Activated T-cell treated with anti-CD3 and anti-CD28 coated beads for 24 hours (primary cell): ENCODE results near the gene RAB11A.
"Not testable (repeated sequence)": the region's sequence is repeated elsewhere in the genome, so short reads cannot be mapped to it uniquely, and the experiment has no call there.

ENCODE experiments used
- DNase-seq: peaks from one replicate; pipeline ENCODE4 v3.0.0-alpha.2; 2020; ENCODE audit warnings: low read depth

RAB11A gene

GRCh38 chr15:65845826-65846519, 23.3 kb upstream of the RAB11A start:
- DNase-seq: no peak

DNA sequence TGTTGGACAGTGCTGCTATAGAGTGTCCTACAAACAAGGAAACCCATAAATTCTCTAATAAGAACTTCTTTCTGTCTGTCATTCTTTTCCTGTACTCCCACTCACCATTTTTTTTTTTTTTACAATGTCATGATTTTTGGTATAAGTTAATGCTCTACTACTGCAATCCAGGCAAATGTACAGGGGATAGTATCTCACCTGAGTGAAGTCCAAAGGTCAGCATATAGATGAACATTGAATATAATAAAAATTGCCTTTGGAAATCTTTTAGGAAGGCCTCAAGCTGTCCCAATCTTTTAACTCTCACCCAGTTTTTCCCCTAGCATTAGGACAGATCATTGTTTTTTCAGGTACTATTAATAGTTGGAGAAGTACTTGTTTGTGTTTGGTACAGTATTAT, 21.3 kb upstream of the RAB11A start:
- DNase-seq: no peak

DNA sequence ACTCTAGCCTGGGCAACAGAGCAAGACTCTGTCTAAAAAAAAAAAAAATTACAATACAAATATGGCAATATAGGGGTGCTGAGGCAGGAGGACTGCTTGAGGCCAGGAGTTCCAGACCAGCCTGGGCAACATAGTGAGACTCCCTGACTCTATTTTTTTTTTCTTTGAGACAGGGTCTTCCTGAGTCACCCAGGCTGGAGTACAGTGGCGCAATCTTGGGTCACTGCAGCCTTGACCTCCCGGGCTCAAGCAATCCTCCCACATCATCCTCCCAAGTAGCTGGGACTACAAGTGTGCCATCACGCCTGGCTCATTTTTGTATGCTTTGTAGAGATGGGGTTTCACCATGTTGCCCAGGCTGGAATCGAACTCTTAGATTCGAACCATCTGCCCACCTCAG, 17.3 kb upstream of the RAB11A start:
- DNase-seq: no peak

DNA sequence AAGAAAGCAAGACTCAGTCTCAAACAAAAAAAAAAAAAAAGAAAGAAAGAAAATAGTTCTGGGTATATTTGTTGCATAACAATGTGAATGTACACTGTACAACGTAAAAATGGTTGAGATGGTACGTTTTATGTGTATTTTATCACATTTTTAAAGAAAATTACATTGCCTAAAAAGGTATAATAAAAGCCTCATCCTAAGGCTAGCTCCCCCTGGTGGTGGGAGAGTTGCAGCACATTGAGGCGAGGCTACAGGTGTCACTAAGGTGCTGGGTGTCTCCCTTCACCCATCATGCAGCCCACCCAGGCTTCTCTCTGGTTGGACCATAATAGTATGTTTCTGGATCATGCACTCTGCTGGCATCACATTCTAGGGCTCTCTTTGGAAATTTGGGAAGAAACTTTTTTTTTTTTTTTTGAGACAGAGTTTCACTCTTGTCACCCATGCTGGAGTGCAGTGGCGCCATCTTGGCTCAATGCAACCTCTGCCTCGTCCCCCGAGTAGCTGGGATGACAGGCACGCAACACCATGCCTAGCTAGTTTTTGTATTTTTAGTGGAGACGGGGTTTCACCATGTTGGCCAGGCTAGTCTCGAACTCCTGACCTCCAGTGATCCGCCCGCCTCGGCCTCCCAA, 12.4 kb upstream of the RAB11A start:
- DNase-seq: peak; percentile 72

DNA sequence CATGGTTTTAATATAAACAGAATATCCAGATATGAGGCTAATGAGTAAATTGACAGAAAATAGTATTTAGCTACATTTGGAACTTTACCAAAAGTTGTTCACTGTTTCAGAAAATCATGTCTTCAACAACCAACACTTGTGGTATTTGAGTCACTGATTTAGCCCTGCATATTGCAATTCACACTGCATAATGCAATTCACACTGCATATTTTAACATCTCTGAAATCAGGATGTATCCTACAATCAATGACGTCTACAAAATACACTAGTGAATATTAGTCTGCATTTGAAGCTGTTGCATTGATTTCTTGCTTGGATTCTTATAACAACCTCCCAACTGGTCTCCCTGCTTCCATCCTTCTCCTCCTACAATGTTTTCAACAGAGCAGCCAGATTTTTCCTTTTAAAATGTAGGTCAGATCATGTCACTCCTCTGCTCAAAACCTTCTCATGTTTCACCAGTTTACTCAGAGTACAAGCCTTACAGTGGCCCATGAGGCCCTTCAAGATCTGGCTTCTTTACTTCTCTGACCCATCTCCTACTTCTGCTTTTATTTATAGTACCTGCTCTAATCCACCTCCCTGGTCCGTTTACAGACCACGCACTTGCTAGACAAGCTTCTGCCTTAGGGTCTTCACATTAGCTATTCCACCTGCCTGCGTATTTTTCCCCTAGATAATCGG, 11.4 kb upstream of the RAB11A start:
- no peak for DNase-seq

DNA sequence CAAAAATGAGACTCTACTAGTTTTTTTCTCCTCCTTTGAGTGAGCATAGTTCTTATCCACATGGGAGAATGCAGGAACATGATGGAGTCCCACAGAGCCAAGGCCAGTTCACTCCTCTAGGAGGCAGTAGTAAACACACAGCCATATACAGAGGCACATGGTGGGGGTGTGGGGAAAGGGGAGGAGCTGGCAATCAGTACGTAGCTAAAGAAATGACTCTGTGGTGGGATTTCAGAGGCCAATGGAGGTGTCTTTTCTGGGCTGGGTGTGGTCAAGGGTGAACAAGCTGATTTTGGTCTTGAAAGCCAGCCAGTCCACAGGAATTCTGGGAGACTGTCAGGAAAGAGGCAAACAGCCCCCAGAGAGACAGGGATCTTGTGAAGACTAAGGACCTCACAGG, 6.6 kb upstream of the RAB11A start:
- peak; percentile 65 for DNase-seq

DNA sequence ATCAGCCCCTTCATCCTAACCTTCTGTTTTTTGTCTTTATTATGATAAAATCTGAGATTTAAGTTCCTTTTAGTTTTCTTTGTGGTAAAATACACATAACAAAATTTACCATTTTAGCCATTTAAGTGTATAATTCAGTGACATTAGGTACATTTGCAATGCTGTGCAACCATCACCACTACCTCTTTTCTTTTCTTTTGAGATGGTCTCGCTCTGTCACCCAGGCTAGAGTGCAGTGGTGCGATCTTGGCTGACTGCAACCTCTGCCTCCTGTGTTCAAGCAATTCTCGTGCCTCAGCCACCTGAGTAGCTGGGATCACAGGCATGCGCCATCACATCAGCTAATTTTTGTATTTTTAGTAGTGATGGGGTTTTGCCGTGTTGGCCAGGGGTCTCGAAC, 6.2 kb upstream of the RAB11A start:
- DNase-seq: no peak

DNA sequence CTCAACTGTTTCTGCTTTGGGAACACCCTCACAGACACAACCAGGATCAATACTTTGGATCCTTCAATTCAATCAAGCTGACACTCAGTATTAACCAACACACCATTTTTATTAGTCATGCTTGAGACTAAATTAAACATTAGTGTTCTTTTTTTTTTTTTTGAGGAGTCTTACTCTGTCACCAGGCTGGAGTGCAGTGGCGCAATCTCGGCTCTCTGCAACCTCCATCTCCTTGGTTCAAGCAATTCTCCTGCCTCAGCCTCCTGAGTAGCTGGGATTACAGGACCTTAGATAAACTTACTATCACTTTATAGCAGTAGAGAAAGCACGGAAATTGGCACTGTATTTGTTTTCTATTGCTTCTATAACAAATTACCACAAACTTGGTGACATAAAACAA, 2.0 kb upstream of the RAB11A start:
- no peak for DNase-seq

GRCh38 chr15:65867933-65868332, 1.4 kb upstream of the RAB11A start:
- DNase-seq: not testable (repeated sequence)

DNA sequence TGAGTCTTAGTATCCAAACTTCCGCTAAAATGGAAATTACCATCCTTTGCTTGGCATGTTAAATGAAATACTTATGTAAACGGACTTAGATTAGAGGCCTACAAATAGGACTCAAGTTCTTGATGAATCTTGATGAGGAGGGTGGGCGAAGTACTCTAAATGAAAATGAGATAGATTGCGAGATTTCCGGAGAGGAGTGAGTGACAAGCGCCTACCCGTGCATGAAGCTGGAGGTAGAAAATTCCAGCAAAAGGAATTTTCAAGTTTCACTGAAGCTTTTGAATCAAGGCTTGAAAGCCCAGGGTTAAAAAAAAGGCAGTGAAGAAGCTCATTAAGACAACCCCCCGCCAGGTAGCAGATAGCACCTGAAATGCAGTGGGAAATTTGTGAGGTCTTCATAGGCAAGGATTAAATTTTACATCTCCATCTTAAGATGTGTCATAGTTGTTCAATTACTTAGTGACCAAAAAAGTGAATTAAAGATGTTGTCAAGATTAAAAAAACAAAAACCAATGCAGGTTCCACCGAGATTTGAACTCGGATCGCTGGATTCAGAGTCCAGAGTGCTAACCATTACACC, 655 bp upstream of the RAB11A start:
- DNase-seq: no peak

GRCh38 chr15:65869954-65870871, 922 bp downstream of the RAB11A start:
- DNase-seq: no peak

GRCh38 chr15:65870889-65871533, 1.7 kb downstream of the RAB11A start:
- DNase-seq: no peak

GRCh38 chr15:65871886-65872285, 2.6 kb downstream of the RAB11A start:
- not testable (repeated sequence) for DNase-seq

GRCh38 chr15:65872596-65872995, 3.3 kb downstream of the RAB11A start:
- DNase-seq: not testable (repeated sequence)

- DNase-seq: no peak
Measured at GRCh38 chr15:65873256-65873655, 4.0 kb downstream of the RAB11A start.

GRCh38 chr15:65875458-65875857, 6.2 kb downstream of the RAB11A start:
- DNase-seq: no peak

- no peak for DNase-seq
Measured at GRCh38 chr15:65877749-65878148, 8.5 kb downstream of the RAB11A start.

- no peak for DNase-seq
Measured at GRCh38 chr15:65881766-65882434, 12.6 kb downstream of the RAB11A start.

DNA sequence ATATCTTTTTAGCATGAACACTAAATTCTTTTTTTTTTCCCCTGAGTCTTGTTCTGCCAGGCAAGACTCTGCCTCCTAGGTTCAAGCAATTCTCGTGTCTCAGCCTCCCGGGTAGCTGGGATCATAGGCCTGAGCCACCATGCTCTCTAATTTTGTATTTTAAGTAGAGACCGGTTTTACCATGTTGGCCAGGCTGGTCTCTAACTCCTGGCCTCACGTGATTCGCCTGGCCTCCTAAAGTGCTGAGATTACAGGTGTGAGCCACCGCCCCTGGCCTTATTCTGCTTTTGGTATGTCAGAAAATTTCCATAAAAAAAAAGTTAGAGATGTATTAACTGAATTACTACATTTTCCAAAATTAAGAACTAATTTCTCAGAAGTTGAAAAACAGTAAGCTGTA, 14.3 kb downstream of the RAB11A start:
- DNase-seq: no peak

DNA sequence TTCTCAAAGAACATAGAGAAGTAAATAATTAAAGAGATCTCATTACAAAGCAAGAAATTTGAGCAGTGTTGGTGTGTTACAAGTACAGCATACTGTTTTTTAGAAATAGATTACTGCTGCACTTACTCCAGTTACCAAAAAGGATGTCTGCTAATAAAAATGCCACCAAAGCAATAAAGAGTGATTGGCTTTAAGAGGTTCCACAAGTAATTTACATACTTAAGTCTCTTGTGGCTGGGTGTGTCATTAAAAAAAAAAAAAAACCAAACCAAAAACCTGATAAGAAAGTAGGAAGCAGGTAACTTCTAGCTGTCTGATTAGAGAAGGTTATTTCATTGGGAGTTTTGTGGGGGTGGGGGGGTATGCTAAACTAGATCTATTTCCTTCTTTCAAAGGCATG, 15.2 kb downstream of the RAB11A start:
- DNase-seq: no peak

DNA sequence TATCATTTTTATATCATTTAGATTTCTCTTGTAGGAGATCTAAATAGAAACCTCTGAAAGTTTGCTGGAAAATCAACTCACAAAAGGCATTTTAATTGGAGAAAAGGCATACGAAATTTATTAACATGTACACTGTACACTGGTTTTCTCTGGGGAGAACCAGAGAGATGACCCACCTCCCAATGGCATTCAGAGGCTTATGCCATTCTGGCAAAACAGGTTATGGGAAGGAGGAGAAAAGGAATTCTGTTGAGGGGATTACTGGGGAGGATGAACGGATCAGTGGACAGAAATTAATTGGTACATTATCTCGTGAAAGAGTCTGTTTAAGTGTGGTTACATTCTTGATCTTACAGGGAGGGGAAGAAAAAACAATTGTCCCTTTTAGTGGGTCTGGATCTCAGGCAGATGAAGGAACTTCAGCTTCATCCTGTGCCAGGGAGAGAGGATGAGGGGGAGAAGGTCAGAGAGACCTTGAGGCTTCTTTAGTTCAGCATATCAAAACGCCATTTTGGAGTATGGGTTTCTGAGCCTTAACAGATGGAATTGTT, 16.5 kb downstream of the RAB11A start:
- DNase-seq: no peak
